Endothelial cell of hepatic sinusoid (primary cell): Measurements from ENCODE around the gene PCDHGA10.
"Not testable (repeated sequence)": the region's sequence is repeated elsewhere in the genome, so short reads cannot be mapped to it uniquely, and the experiment has no call there.

ENCODE experiments used
- in situ Hi-C: cut with HindIII; loops from 2 replicates; pipeline ENCODE4 v1.10.0; 2017; ENCODE audit warnings: low sequenced_read_pairs

PCDHGA10 gene

GRCh38 chr5:141419074-141419880 lies 6.5 kb downstream of the PCDHGA10 start:
- in situ Hi-C loops, result no loop called here

- in situ Hi-C loops, result no loop called here
Observed at GRCh38 chr5:141420855-141421488, 8.2 kb downstream of the PCDHGA10 start, which contains the start of gene PCDHGA11. TSS of gene PCDHGA11 (plus strand) at chr5:141421051. CDS start at chr5:141421228, 177 bp downstream.

- in situ Hi-C loops, result no loop called here
Observed at GRCh38 chr5:141421489-141421855, 8.7 kb downstream of the PCDHGA10 start.

GRCh38 chr5:141422742-141423291 lies 10.0 kb downstream of the PCDHGA10 start:
- in situ Hi-C loops, result no loop called here

- in situ Hi-C loops, result loop anchor here (5.0 kb wide), 1 partner anchor 91 kb away; the partner anchor contains the start of gene PCDHGA2
Observed at GRCh38 chr5:141427783-141428426, 15.1 kb downstream of the PCDHGA10 start.

GRCh38 chr5:141430332-141431113 lies 17.7 kb downstream of the PCDHGA10 start, which contains the start of gene PCDHGA12:
TSS of gene PCDHGA12 (plus strand) at chr5:141430507. CDS start at chr5:141430760, 253 bp downstream.
- in situ Hi-C loops, result no loop called here

GRCh38 chr5:141431286-141431685 lies 18.5 kb downstream of the PCDHGA10 start:
- in situ Hi-C loops, result no loop called here

GRCh38 chr5:141432308-141432707 lies 19.5 kb downstream of the PCDHGA10 start:
- in situ Hi-C loops, result not testable (repeated sequence)

- in situ Hi-C loops, result not testable (repeated sequence)
Observed at GRCh38 chr5:141432726-141433125, 19.9 kb downstream of the PCDHGA10 start.

GRCh38 chr5:141434006-141434405 lies 21.2 kb downstream of the PCDHGA10 start:
- in situ Hi-C loops, result no loop called here

GRCh38 chr5:141437221-141437620 lies 24.4 kb downstream of the PCDHGA10 start:
- in situ Hi-C loops, result no loop called here

- in situ Hi-C loops, result loop anchor here (5.0 kb wide), 2 partner anchors 32 to 73 kb away; partner anchors contain the start of gene PCDHGB6
Observed at GRCh38 chr5:141439411-141440141, 26.8 kb downstream of the PCDHGA10 start.

- in situ Hi-C loops, result loop anchor here (5.0 kb wide), 2 partner anchors 33 to 72 kb away; partner anchors contain the start of gene PCDHGB6
Observed at GRCh38 chr5:141440341-141440740, 27.6 kb downstream of the PCDHGA10 start.

- in situ Hi-C loops, result loop anchor here (5.0 kb wide), 2 partner anchors 34 to 71 kb away; partner anchors contain the start of gene PCDHGB6
Observed at GRCh38 chr5:141441571-141442170, 28.9 kb downstream of the PCDHGA10 start.

GRCh38 chr5:141465351-141465750 lies 52.6 kb downstream of the PCDHGA10 start:
- in situ Hi-C loops, result no loop called here
